SK-N-SH treated with all-trans-retinoic acid at 6 μM for 48 hours (cell line): ENCODE measurements around the gene RUVBL2.

Experiments
- ATAC-seq: fragments of 200-7000 bp; cut with Tn5 transposase; 3 replicates; pipeline ENCODE4 v1.9.1; 2020; ENCODE audit warnings: mild to moderate bottlenecking, moderate library complexity
- ARNTL ChIP-seq: fragments of 450-650 bp; formaldehyde crosslinking; IDR thresholded peaks from 2 replicates; pipeline ENCODE4 v1.5.0; 2020; ENCODE audit warnings: low read depth, mild to moderate bottlenecking, moderate library complexity, borderline replicate concordance
- CREB5 ChIP-seq: fragments of 250-450 bp; sonication (Bioruptor Pico); IDR thresholded peaks from 2 replicates; pipeline ENCODE4 v1.5.1; 2020; ENCODE audit warnings: low read depth, mild to moderate bottlenecking, moderate library complexity
- CSDC2 ChIP-seq: fragments of 250-450 bp; sonication (Bioruptor Pico); IDR thresholded peaks from 2 replicates; pipeline ENCODE4 v1.5.0; 2020; ENCODE audit warnings: mild to moderate bottlenecking, moderate library complexity
- CSRNP3 ChIP-seq: fragments of 250-450 bp; sonication (Bioruptor Pico); IDR thresholded peaks from 2 replicates; pipeline ENCODE4 v1.5.1; 2021; ENCODE audit warnings: mild to moderate bottlenecking, moderate library complexity
- ESRRG ChIP-seq: fragments of 250-450 bp; sonication (Bioruptor Pico); IDR thresholded peaks from 2 replicates; pipeline ENCODE4 v1.6.1; 2021; ENCODE audit warnings: mild to moderate bottlenecking
- GLIS3 ChIP-seq: fragments of 250-450 bp; sonication (Bioruptor Pico); IDR thresholded peaks from 2 replicates; pipeline ENCODE4 v1.5.0; 2020; ENCODE audit warnings: mild to moderate bottlenecking, moderate library complexity
- OSR1 ChIP-seq: fragments of 250-450 bp; sonication (Bioruptor Pico); IDR thresholded peaks from 2 replicates; pipeline ENCODE4 v1.8.0; 2022; ENCODE audit warnings: moderate library complexity, mild to moderate bottlenecking, inconsistent platforms
- PATZ1 ChIP-seq: fragments of 250-450 bp; sonication (Bioruptor Pico); IDR thresholded peaks from 2 replicates; pipeline ENCODE4 v1.8.0; 2020; ENCODE audit warnings: mild to moderate bottlenecking, moderate library complexity, borderline replicate concordance
- POU6F1 ChIP-seq: fragments of 250-450 bp; sonication (Bioruptor Pico); IDR thresholded peaks from 2 replicates; pipeline ENCODE4 v1.8.0; 2021; ENCODE audit warnings: low read depth, mild to moderate bottlenecking, moderate library complexity, borderline replicate concordance
- PPARA ChIP-seq: fragments of 250-450 bp; sonication (Bioruptor Pico); IDR thresholded peaks from 2 replicates; pipeline ENCODE4 v1.5.0; 2020; ENCODE audit warnings: mild to moderate bottlenecking, borderline replicate concordance
- RARB ChIP-seq: fragments of 250-450 bp; sonication (Bioruptor Pico); IDR thresholded peaks from 2 replicates; pipeline ENCODE4 v1.8.0; 2021; ENCODE audit warnings: mild to moderate bottlenecking, moderate library complexity
- SNAI2 ChIP-seq: fragments of 250-450 bp; sonication (Bioruptor Pico); IDR thresholded peaks from 2 replicates; pipeline ENCODE4 v1.5.0; 2020; ENCODE audit warnings: mild to moderate bottlenecking, moderate library complexity
- TCF4 ChIP-seq: fragments of 250-450 bp; sonication (Bioruptor Pico); IDR thresholded peaks from 2 replicates; pipeline ENCODE4 v1.8.0; 2021; ENCODE audit warnings: mild to moderate bottlenecking, moderate library complexity, borderline replicate concordance
- TSHZ2 ChIP-seq: fragments of 250-450 bp; sonication (Bioruptor Pico); IDR thresholded peaks from 2 replicates; pipeline ENCODE4 v1.5.0; 2020; ENCODE audit warnings: mild to moderate bottlenecking, moderate library complexity
- ZC3H10 ChIP-seq: fragments of 250-450 bp; sonication (Bioruptor Pico); IDR thresholded peaks from 2 replicates; pipeline ENCODE4 v1.5.1; 2021; ENCODE audit warnings: mild to moderate bottlenecking, moderate library complexity
- ZFP3 ChIP-seq: fragments of 250-450 bp; sonication (Bioruptor Pico); IDR thresholded peaks from 2 replicates; pipeline ENCODE4 v1.5.0; 2020; ENCODE audit warnings: mild to moderate bottlenecking, moderate library complexity
- ZFP30 ChIP-seq: fragments of 450-650 bp; formaldehyde crosslinking; IDR thresholded peaks from 2 replicates; pipeline ENCODE4 v1.5.0; 2022; ENCODE audit warnings: mild to moderate bottlenecking, moderate library complexity
- ZNF565 ChIP-seq: fragments of 450-650 bp; formaldehyde crosslinking; conservative IDR thresholded peaks from 2 replicates; pipeline ENCODE4 v1.5.0; 2020; ENCODE audit warnings: low read depth, mild to moderate bottlenecking, moderate library complexity
- ZNF70 ChIP-seq: fragments of 450-650 bp; formaldehyde crosslinking; IDR thresholded peaks from 2 replicates; pipeline ENCODE4 v1.5.0; 2020; ENCODE audit warnings: mild to moderate bottlenecking, moderate library complexity

RUVBL2 gene

GRCh38 chr19:48953990-48954594, 39.6 kb upstream of the RUVBL2 start:
- TF ChIP-seq SNAI2 (CRISPR knock-in tag) = no peak
- no peak for TF ChIP-seq ZFP30 (CRISPR knock-in tag)
- no peak for TF ChIP-seq ZFP3 (CRISPR knock-in tag)
- TF ChIP-seq ZNF565 (CRISPR knock-in tag) = no peak
- no peak for ATAC-seq

GRCh38 chr19:48954595-48955307, 38.9 kb upstream of the RUVBL2 start, which contains the start of gene BAX:
Gene BAX, plus strand, starts transcription at chr19:48954875. Its CDS starts 54 bp downstream, at chr19:48954929.
- ATAC-seq = peak; percentile 94
- TF ChIP-seq SNAI2 (CRISPR knock-in tag) = peak; percentile 95
- no peak for TF ChIP-seq GLIS3
- peak; percentile 66; the same call in 1 of the 2 replicates for TF ChIP-seq ZFP3 (CRISPR knock-in tag)
- TF ChIP-seq ZC3H10 = peak; percentile 50; the same call in 1 of the 2 replicates
- TF ChIP-seq CREB5 = no peak
- TF ChIP-seq CSDC2 (CRISPR knock-in tag) = peak; percentile 86; the same call in 1 of the 2 replicates
- TF ChIP-seq, all 23 proteins: peak for 4

- TF ChIP-seq CSRNP3 (CRISPR knock-in tag) (no peak), RARB (CRISPR knock-in tag) (no peak), POU6F1 (no peak), ARNTL (no peak), ZFP3 (CRISPR knock-in tag) (no peak), ZFP30 (CRISPR knock-in tag) (no peak), ZNF70 (CRISPR knock-in tag) (no peak), PPARA (CRISPR knock-in tag) (no peak), SNAI2 (CRISPR knock-in tag) (no peak), PATZ1 (CRISPR knock-in tag) (no peak), CREB5 (no peak), TCF4 (CRISPR knock-in tag) (no peak), OSR1 (CRISPR knock-in tag) (no peak)
- ATAC-seq = no peak
Measured at GRCh38 chr19:48955308-48955958, 38.3 kb upstream of the RUVBL2 start.

- no peak for ATAC-seq
- no peak for TF ChIP-seq ZFP30 (CRISPR knock-in tag)
- TF ChIP-seq ESRRG = no peak
- TF ChIP-seq PATZ1 (CRISPR knock-in tag) = no peak
- no peak for TF ChIP-seq TSHZ2 (CRISPR knock-in tag)
- no peak for TF ChIP-seq SNAI2 (CRISPR knock-in tag)
- TF ChIP-seq OSR1 (CRISPR knock-in tag) = no peak
- TF ChIP-seq GLIS3 = no peak
- no peak for TF ChIP-seq ARNTL
- TF ChIP-seq RARB (CRISPR knock-in tag) = no peak
Measured at GRCh38 chr19:48958006-48958405, 35.7 kb upstream of the RUVBL2 start.
